Lower leg skin (tissue), 4 donors: ENCODE data around the gene STX17. TPM values are rescaled to one million over a fixed set of nuclear protein-coding genes. Genes with fewer than 3 reads are reported as not detected.

ENCODE experiments used
- DNase-seq, 2 donors: peaks; one replicate each; pipeline ENCODE4 v3.0.0-alpha.2; 2019; ENCODE audit warnings: low spot score in 2 of 2
- H3K4me3 ChIP-seq: fragments of 200-600 bp; sonication (generic); 2 replicates; pipeline ENCODE4 v1.5.1; 2017; ENCODE audit warnings: mild to moderate bottlenecking, low read depth; ENCODE audit not compliant: poor library complexity, severe bottlenecking
- POLR2A ChIP-seq, 2 donors: fragments of 450-650 bp; IDR thresholded peaks; one replicate each; pipeline ENCODE4 v1.6.1; 2016 to 2017; ENCODE audit warnings: antibody characterized with exemption in 2 of 2, mild to moderate bottlenecking in 1 of 2, moderate library complexity in 1 of 2
- WGBS, 2 donors: methylation state at CpG; one replicate each; pipeline ENCODE4 v1.1.5; 2018; 5-methylcytosine and 5-hydroxymethylcytosine counted together
- intact Hi-C: fragments of 100-400 bp; cut with DNase I; formaldehyde crosslinking; loops from one replicate; pipeline ENCODE4 v1.15.0; 2023; ENCODE audit warnings: low total_unique reads
- total RNA-seq, 4 donors: library from RNA; depleted of rRNA; stranded (reverse); fragments of >200 nt; gene quantifications; one replicate each; pipeline ENCODE4 v1.1.0, GENCODE V29; 2016
- TF ChIP-seq, protein P1 (sequence below), 3 donors: fragments of 450-650 bp; IDR thresholded peaks; one replicate each; pipeline ENCODE4 v1.5.1; 2016; ENCODE audit warnings: antibody characterized with exemption in 3 of 3, mild to moderate bottlenecking in 3 of 3, moderate library complexity in 2 of 3

The STX17 gene
- total RNA-seq, 4 donors from 2014 or later: 30.7 to 42.9 (median 34.3) TPM

DNA sequence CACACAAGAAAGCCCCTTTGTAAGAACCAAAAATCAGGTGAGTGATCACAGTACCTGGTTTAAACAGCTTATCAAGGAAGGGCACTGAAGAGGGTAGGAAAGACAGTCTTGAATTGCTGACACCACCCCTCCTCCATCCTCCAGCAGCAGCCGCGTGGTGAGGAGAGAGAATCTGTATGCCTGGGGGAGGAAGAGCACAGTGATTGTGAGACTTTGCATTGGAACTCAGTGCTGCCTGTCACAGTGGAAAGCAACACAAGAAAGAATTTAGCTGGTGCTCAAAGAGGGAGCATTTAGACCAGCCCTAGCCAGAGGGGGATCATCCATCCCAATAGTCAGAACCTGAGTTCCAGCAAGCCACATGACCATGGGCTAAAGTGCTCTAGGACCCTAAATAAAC is 11.6 kb upstream of the STX17 start:
- H3K4me3 ChIP-seq: no peak overlapping the region
- 56 to 68% methylated on average over 2 of the region's 2 CpGs for WGBS, 2 donors
- intact Hi-C loops: no loop called here
- TF ChIP-seq POLR2A (IDR thresholded peaks at IDR 0.05): no peak
- TF ChIP-seq, protein P1, sequence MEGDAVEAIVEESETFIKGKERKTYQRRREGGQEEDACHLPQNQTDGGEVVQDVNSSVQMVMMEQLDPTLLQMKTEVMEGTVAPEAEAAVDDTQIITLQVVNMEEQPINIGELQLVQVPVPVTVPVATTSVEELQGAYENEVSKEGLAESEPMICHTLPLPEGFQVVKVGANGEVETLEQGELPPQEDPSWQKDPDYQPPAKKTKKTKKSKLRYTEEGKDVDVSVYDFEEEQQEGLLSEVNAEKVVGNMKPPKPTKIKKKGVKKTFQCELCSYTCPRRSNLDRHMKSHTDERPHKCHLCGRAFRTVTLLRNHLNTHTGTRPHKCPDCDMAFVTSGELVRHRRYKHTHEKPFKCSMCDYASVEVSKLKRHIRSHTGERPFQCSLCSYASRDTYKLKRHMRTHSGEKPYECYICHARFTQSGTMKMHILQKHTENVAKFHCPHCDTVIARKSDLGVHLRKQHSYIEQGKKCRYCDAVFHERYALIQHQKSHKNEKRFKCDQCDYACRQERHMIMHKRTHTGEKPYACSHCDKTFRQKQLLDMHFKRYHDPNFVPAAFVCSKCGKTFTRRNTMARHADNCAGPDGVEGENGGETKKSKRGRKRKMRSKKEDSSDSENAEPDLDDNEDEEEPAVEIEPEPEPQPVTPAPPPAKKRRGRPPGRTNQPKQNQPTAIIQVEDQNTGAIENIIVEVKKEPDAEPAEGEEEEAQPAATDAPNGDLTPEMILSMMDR (IDR thresholded peaks at IDR 0.05): no peak
- DNase-seq: no peak

DNA sequence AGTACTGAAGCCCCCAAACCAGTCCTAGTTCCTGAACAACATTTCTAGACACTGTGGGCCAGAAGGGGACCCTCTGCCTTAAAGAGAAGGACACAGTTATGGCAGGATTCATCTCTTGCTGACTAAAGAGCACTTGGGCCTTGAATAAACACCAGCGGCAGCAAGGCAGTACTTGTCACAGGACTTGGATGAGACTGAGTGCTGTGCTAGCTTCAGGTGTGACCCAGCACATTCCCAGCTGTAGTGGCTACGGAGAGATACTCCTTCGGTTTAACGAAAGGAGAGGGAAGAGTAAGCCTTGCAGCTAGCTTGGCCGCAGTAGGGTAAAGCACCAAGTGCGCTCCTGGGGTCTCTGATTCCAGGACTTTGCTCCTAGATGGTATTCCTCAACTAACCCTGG is 10.9 kb upstream of the STX17 start:
- no peak for TF ChIP-seq POLR2A (IDR thresholded peaks at IDR 0.05)
- TF ChIP-seq, protein P1 (IDR thresholded peaks at IDR 0.05): no peak
- no peak for DNase-seq
- no peak overlapping the region for H3K4me3 ChIP-seq
- intact Hi-C loops: no loop called here
- 96 to 98% methylated on average over 6 of the region's 6 CpGs for WGBS, 2 donors

DNA sequence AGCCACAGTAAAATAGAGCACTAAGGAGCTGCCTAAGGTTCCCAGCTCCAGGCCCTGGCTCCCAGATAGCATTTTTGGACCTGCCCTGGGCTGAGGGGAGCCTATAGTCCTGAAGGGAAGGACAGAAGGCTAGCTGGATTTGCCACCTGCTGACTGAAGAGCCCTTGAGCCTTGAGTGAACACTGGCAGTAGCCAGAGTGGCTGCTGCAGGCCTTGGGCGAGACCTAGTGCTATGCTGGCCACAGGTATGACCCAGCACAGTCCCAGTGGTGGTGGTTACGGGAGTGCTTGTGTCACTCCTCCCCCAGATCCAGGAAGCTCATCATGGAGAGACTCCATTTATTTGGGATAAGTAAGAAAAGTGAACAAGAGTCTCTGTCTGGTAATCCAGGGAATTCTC is 10.3 kb upstream of the STX17 start:
- no peak for DNase-seq
- TF ChIP-seq, protein P1 (IDR thresholded peaks at IDR 0.05): no peak
- no peak for TF ChIP-seq POLR2A (IDR thresholded peaks at IDR 0.05)
- WGBS, 2 donors: 83 to 100% methylated on average over 1 to 2 of the region's 2 CpGs

DNA sequence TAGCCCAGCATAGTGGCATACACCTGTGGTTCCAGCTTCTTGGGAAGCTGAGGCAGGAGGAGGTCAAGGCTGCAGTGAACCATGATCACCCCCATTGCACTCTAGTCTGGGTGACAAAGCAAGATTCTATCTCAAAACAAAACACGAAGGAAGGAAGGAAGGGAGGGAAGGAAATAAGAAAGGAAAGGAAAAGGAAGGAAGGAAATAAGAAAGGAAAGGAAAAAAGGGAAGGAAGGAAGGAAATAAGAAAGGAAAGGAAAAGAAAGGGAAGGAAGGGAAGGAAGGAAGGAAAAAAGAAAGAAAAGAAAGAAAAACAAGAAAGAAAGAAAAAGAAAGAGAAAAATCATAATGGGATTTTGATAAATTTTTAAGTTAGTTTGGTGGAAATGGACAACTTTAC is 3.1 kb upstream of the STX17 start:
- 79 to 86% methylated on average over 1 of the region's 1 CpG for WGBS, 2 donors
- DNase-seq: no peak

More for the DNA sequence above, 10.3 kb upstream of the STX17 start:
- intact Hi-C loops: no loop called here
- H3K4me3 ChIP-seq: no peak overlapping the region

DNA sequence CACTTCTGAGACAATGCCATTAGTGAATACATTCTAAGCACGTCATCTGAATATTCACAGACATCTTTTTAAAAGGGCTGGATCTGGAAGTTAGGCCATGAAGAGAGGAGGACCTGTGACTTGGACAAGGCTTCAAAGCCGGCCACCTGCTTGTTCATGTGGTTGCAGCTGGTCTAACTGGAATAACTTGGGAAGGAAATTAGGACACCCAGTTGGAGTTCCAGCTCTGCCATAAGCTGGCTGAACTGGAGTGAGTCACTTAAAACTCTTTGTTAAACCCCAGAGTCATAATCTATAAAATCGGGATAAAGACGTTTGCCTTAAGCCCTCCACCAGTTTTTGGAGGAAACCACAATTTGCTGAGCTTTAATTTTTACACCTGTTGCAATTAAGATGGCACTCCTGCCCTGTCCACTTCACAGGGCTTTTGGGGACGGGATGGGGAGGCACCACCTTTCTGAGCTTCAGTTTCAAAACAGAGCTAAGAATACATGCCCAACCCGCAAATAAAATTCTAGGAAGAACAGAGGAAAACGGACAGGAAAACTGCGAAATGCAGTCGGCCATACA is 536 bp upstream of the STX17 start:
- 20 to 23% methylated on average over 9 of the region's 9 CpGs for WGBS, 2 donors
- peak overlapping the region; percentile 17 for H3K4me3 ChIP-seq
- intact Hi-C loops: loop anchor here (5.0 kb wide), 1 partner anchor 84 kb away; the partner anchor contains the start of gene NR4A3
- TF ChIP-seq POLR2A (IDR thresholded peaks at IDR 0.05): no peak
- TF ChIP-seq, protein P1 (IDR thresholded peaks at IDR 0.05): no peak
- DNase-seq: no peak

More for the DNA sequence above, 3.1 kb upstream of the STX17 start:
- TF ChIP-seq POLR2A (IDR thresholded peaks at IDR 0.05): no peak
- TF ChIP-seq, protein P1 (IDR thresholded peaks at IDR 0.05): no peak
- intact Hi-C loops: no loop called here
- H3K4me3 ChIP-seq: no peak overlapping the region

DNA sequence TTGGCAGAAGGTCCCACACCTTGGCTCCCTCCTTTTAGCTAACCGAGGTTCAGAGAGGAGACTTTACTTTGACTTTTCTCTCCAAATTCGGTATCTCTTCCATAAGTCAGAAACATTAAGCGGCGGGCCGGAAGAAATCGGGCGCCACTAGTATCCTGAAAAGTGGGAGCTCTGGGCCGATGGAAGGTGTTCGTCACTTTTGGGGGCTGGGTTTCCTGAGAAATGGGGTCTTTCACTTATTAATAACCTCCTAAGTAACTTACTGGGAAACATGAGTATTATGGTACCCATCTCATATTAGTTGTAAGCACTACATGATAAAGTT is 716 bp downstream of the STX17 start:
- H3K4me3 ChIP-seq: peak overlapping the region; percentile 92
- no peak for DNase-seq
- TF ChIP-seq POLR2A (IDR thresholded peaks at IDR 0.05): no peak
- TF ChIP-seq, protein P1 (IDR thresholded peaks at IDR 0.05): no peak
- WGBS, 2 donors: 1 to 3% methylated on average over 9 of the region's 9 CpGs
- intact Hi-C loops: loop anchor here (5.0 kb wide), 1 partner anchor 85 kb away; the partner anchor contains the start of gene NR4A3
